GM18520 (cell line): ENCODE data around the gene INTS11.

Source experiments
- ATAC-seq: cut with Tn5 transposase; IDR thresholded peaks from one replicate; pipeline ENCODE4 v1.9.1; 2021; ENCODE audit not compliant: unreplicated experiment

Gene INTS11

GRCh38 chr1:1314678-1315335 lies 9.7 kb downstream of the INTS11 start:
- ATAC-seq = no peak

- no peak for ATAC-seq
Observed at GRCh38 chr1:1314237-1314586, 10.2 kb downstream of the INTS11 start.

GRCh38 chr1:1313500-1314236 lies 10.8 kb downstream of the INTS11 start:
- no peak for ATAC-seq

- ATAC-seq = no peak
Observed at GRCh38 chr1:1312450-1313314, 11.8 kb downstream of the INTS11 start.

- ATAC-seq = no peak
Observed at GRCh38 chr1:1311107-1312104, 13.1 kb downstream of the INTS11 start.

- no peak for ATAC-seq
Observed at GRCh38 chr1:1310476-1311053, 13.9 kb downstream of the INTS11 start.

GRCh38 chr1:1310109-1310385 lies 14.4 kb downstream of the INTS11 start:
- ATAC-seq = no peak

- ATAC-seq = no peak
Observed at GRCh38 chr1:1309251-1310108, 15.0 kb downstream of the INTS11 start.

GRCh38 chr1:1308756-1309250 lies 15.7 kb downstream of the INTS11 start:
- no peak for ATAC-seq

- peak; percentile 49 for ATAC-seq
Observed at GRCh38 chr1:1307923-1308755, 16.3 kb downstream of the INTS11 start, which contains the start of the genes ACAP3 and PUSL1. TSS of gene ACAP3 (minus strand) at chr1:1307930. CDS start at chr1:1307815, 115 bp downstream. TSS of gene PUSL1 (plus strand) at chr1:1308597. CDS start at chr1:1308644, 47 bp downstream.

GRCh38 chr1:1307261-1307922 lies 17.1 kb downstream of the INTS11 start:
- peak; percentile 13 for ATAC-seq

GRCh38 chr1:1306661-1307260 lies 17.7 kb downstream of the INTS11 start:
- ATAC-seq = no peak

GRCh38 chr1:1306070-1306660 lies 18.3 kb downstream of the INTS11 start:
- ATAC-seq = no peak

- ATAC-seq = no peak
Observed at GRCh38 chr1:1305300-1306069, 19.0 kb downstream of the INTS11 start.

- ATAC-seq = no peak
Observed at GRCh38 chr1:1304331-1305299, 19.8 kb downstream of the INTS11 start.
